CD14-positive monocyte (primary cell): ENCODE measurements around the gene SPIRE2. TPM values are rescaled to one million over a fixed set of nuclear protein-coding genes. Genes with fewer than 3 reads are reported as not detected.

Experiments used
- DNase-seq, 3 donors: peaks; one replicate each; pipeline ENCODE4 v3.0.0-alpha.2; 2011 to 2022
- H2AFZ ChIP-seq: 2 replicates; pipeline ENCODE4 v1.6.0; 2012; ENCODE audit warnings: mild to moderate bottlenecking, low read depth, low read length, inconsistent platforms; ENCODE audit not compliant: insufficient read depth, poor library complexity, severe bottlenecking
- H3K27ac ChIP-seq, 2 donors: 1 replicate in 1 of 2; 2 replicates in 1 of 2; pipeline ENCODE4 v1.5.1; 2012 to 2013; ENCODE audit warnings: low read length in 2 of 2, control low read depth in 1 of 2, inconsistent platforms in 1 of 2, low read depth in 1 of 2, mild to moderate bottlenecking in 1 of 2
- H3K27me3 ChIP-seq, 2 donors: one replicate each; pipeline versions ENCODE4 v1.6.0 to v1.6.1; 2011 to 2013; ENCODE audit warnings: low read length in 2 of 2; ENCODE audit not compliant: control insufficient read depth in 2 of 2, insufficient read depth in 2 of 2
- H3K36me3 ChIP-seq, 2 donors: replicated peaks in 1 of 2; 1 replicate in 1 of 2; 2 replicates in 1 of 2; pipeline versions ENCODE4 v1.5.1 to v1.6.1; 2012 to 2013; ENCODE audit warnings: low read length in 2 of 2, control low read depth in 1 of 2, inconsistent platforms in 1 of 2, mild to moderate bottlenecking in 1 of 2; ENCODE audit not compliant: insufficient read depth in 2 of 2, control insufficient read depth in 1 of 2
- H3K4me1 ChIP-seq, 2 donors: 1 replicate in 1 of 2; 2 replicates in 1 of 2; pipeline versions ENCODE4 v1.5.1 to v1.6.1; 2012 to 2013; ENCODE audit warnings: low read length in 2 of 2, control low read depth in 1 of 2, inconsistent platforms in 1 of 2, mild to moderate bottlenecking in 1 of 2, moderate library complexity in 1 of 2; ENCODE audit not compliant: insufficient read depth in 2 of 2, control insufficient read depth in 1 of 2
- H3K4me2 ChIP-seq: replicated peaks from 2 replicates; pipeline ENCODE3; 2012; ENCODE audit warnings: low read length, moderate library complexity, mild to moderate bottlenecking; ENCODE audit not compliant: poor library complexity, severe bottlenecking; ENCODE audit errors: extremely low read depth
- H3K4me3 ChIP-seq, 3 experiments: fragments of 200-600 bp in 1 of 3; sonication (generic) in 1 of 3; replicated peaks in 1 of 3; 1 replicate in 2 of 3; 2 replicates in 1 of 3; pipeline ENCODE4 v1.5.1; 2011 to 2013; ENCODE audit warnings: low read length in 3 of 3, mild to moderate bottlenecking in 3 of 3, control low read depth in 2 of 3, low read depth in 2 of 3, inconsistent platforms in 1 of 3, moderate library complexity in 1 of 3
- H3K79me2 ChIP-seq: 2 replicates; pipeline ENCODE4 v1.6.0; 2012; ENCODE audit warnings: mild to moderate bottlenecking, control low read depth, inconsistent platforms, low read length, moderate library complexity; ENCODE audit not compliant: insufficient read depth
- H3K9ac ChIP-seq: 2 replicates; pipeline ENCODE4 v1.6.0; 2017; ENCODE audit warnings: low read length, mild to moderate bottlenecking; ENCODE audit not compliant: insufficient read depth, poor library complexity, severe bottlenecking
- H3K9me3 ChIP-seq, 2 donors: replicated peaks in 1 of 2; 1 replicate in 1 of 2; 2 replicates in 1 of 2; pipeline versions ENCODE4 v1.5.1 to v1.6.1; 2012 to 2013; ENCODE audit warnings: low read length in 2 of 2, control low read depth in 1 of 2; ENCODE audit not compliant: control insufficient read depth in 1 of 2, insufficient read depth in 1 of 2
- H4K20me1 ChIP-seq: 2 replicates; pipeline ENCODE4 v1.6.0; 2012; ENCODE audit warnings: mild to moderate bottlenecking, low read length, control low read depth, moderate library complexity; ENCODE audit not compliant: insufficient read depth
- H3K27ac Mint-ChIP-seq, 7 donors: one replicate each; pipeline ENCODE4 v1.8.0; 2020; ENCODE audit warnings: mild to moderate bottlenecking in 7 of 7, mixed read lengths in 7 of 7, moderate library complexity in 6 of 7, inconsistent platforms in 2 of 7
- H3K27me3 Mint-ChIP-seq, 3 donors: one replicate each; pipeline ENCODE4 v1.8.0; 2021 to 2022; ENCODE audit warnings: low read depth in 3 of 3, mild to moderate bottlenecking in 3 of 3, mixed read lengths in 3 of 3, moderate library complexity in 3 of 3, inconsistent platforms in 1 of 3
- H3K36me3 Mint-ChIP-seq, 2 donors: one replicate each; pipeline ENCODE4 v1.8.0; 2020; ENCODE audit warnings: mixed read lengths in 2 of 2, inconsistent platforms in 1 of 2, mild to moderate bottlenecking in 1 of 2
- H3K4me1 Mint-ChIP-seq: one replicate; pipeline ENCODE4 v1.8.0; 2020; ENCODE audit warnings: mild to moderate bottlenecking, mixed read lengths
- H3K4me3 Mint-ChIP-seq, 2 donors: one replicate each; pipeline ENCODE4 v1.8.0; 2020; ENCODE audit warnings: mild to moderate bottlenecking in 2 of 2, mixed read lengths in 2 of 2, moderate library complexity in 1 of 2
- H3K9me3 Mint-ChIP-seq, 7 donors: one replicate each; pipeline ENCODE4 v1.8.0; 2020 to 2022; ENCODE audit warnings: mixed read lengths in 7 of 7, mild to moderate bottlenecking in 6 of 7, moderate library complexity in 6 of 7, inconsistent platforms in 2 of 7
- WGBS: methylation state at CpG from one replicate; pipeline ENCODE4 v1.1.5; 2013; ENCODE audit warnings: missing lambda C conversion rate; ENCODE audit not compliant: insufficient coverage; 5-methylcytosine and 5-hydroxymethylcytosine counted together
- intact Hi-C, 2 donors: fragments of 100-400 bp; cut with micrococcal nuclease; formaldehyde crosslinking; loops; one replicate each; pipeline versions ENCODE4 v1.15.0 to v1.15.1; 2023
- polyA plus RNA-seq, 3 donors: library from polyadenylated mRNA; depleted of rRNA in 1 of 3; unstranded in 2 of 3; stranded (reverse) in 1 of 3; fragments of 300-500 nt in 2 of 3; fragments of >200 nt in 1 of 3; fragmentation: Illumina TruSeq in 2 of 3; gene quantifications; 1 replicate in 2 of 3; 2 replicates in 1 of 3; pipeline ENCODE4 v1.2.3, GENCODE V29; 2012 to 2021
- TF ChIP-seq, protein P1 (sequence below): fragments of 200-600 bp; IDR thresholded peaks from one replicate; pipeline ENCODE4 v1.8.0; 2022; ENCODE audit warnings: antibody characterized with exemption, mild to moderate bottlenecking

Gene SPIRE2
- polyA plus RNA-seq, 3 donors: 0.09 to 1.2 TPM; not detected in 1

DNA sequence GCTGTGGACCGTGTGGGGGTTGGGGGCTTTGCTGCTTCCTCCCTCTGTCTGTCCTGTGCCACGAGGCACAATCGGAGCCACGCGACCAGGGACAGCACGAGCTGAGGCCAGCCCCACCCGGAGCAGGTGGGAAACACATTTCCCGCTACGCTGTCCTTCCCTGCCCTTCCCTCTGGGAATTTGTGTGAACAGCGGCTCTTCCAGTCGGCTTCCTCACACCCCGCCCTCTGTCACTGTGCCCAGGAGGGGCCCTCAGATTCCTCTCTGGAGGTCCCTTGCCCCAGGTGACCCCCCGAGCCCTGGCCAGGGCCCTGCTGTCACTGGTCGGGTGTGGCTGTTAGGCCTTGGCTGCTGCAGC, 19.6 kb downstream of the SPIRE2 start:
- H3K79me2 ChIP-seq: no peaks in the 10 kb centered on the region
- no peak overlapping the region for H3K9ac ChIP-seq
- no peak for DNase-seq
- no peak overlapping the region for H2AFZ ChIP-seq
- H3K27ac ChIP-seq: no peak overlapping the region
- Mint-ChIP-seq H3K27me3 (peaks cover 6 to 20% (median 7%) of the 10 kb centered on the region in 3 donors), H3K36me3 (no peaks in the 10 kb centered on the region), H3K27ac (no peak overlapping the region), H3K9me3 (no peaks in the 10 kb centered on the region), H3K4me1 (peaks cover 7% of the 10 kb centered on the region), H3K4me3 (no peak overlapping the region)
- 90% methylated on average over 14 of the region's 14 CpGs for WGBS
- no peaks in the 10 kb centered on the region for H3K27me3 ChIP-seq
- no peaks in the 10 kb centered on the region for H3K4me1 ChIP-seq
- H3K9me3 ChIP-seq: no peaks in the 10 kb centered on the region
- no peak overlapping the region for H3K4me3 ChIP-seq
- TF ChIP-seq, protein P1, sequence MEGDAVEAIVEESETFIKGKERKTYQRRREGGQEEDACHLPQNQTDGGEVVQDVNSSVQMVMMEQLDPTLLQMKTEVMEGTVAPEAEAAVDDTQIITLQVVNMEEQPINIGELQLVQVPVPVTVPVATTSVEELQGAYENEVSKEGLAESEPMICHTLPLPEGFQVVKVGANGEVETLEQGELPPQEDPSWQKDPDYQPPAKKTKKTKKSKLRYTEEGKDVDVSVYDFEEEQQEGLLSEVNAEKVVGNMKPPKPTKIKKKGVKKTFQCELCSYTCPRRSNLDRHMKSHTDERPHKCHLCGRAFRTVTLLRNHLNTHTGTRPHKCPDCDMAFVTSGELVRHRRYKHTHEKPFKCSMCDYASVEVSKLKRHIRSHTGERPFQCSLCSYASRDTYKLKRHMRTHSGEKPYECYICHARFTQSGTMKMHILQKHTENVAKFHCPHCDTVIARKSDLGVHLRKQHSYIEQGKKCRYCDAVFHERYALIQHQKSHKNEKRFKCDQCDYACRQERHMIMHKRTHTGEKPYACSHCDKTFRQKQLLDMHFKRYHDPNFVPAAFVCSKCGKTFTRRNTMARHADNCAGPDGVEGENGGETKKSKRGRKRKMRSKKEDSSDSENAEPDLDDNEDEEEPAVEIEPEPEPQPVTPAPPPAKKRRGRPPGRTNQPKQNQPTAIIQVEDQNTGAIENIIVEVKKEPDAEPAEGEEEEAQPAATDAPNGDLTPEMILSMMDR: no peak
- intact Hi-C loops: no loop called here
- H3K4me2 ChIP-seq: no peak overlapping the region
- no peaks in the 10 kb centered on the region for H4K20me1 ChIP-seq
- no peaks in the 10 kb centered on the region for H3K36me3 ChIP-seq

DNA sequence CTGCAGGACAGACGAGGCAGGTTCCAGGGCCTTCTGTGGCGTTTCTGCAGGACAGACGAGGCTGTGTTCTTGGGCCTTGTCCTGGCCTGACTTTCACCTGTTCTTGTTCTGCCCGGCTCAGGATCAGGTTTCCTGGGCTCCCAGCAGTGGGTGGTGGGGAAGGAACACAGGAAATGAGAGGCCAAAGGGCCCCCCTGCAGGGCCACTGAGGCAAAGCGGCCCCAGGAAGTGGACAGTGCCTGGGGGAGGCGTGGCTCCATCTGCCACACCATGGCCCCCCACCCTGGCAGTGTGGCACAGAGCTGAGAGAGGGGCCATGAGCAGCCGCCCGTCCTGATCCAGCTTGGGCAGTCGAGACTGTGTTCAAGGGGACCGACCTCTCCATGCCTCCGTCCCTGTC, 20.7 kb downstream of the SPIRE2 start:
- Mint-ChIP-seq H3K27me3 (peaks cover 7 to 22% (median 9%) of the 10 kb centered on the region in 3 donors), H3K36me3 (no peaks in the 10 kb centered on the region), H3K9me3 (no peaks in the 10 kb centered on the region), H3K27ac (no peak overlapping the region), H3K4me1 (peaks cover 5% of the 10 kb centered on the region), H3K4me3 (no peak overlapping the region)
- WGBS: 93% methylated on average over 11 of the region's 11 CpGs
- H3K27me3 ChIP-seq: no peaks in the 10 kb centered on the region
- H3K9me3 ChIP-seq: no peaks in the 10 kb centered on the region
- no peaks in the 10 kb centered on the region for H3K79me2 ChIP-seq
- no peak overlapping the region for H3K4me3 ChIP-seq
- no peaks in the 10 kb centered on the region for H3K4me1 ChIP-seq
- intact Hi-C loops: no loop called here
- no peak overlapping the region for H3K27ac ChIP-seq
- H3K36me3 ChIP-seq: no peaks in the 10 kb centered on the region
- no peak overlapping the region for H3K4me2 ChIP-seq
- no peak overlapping the region for H2AFZ ChIP-seq
- no peaks in the 10 kb centered on the region for H4K20me1 ChIP-seq
- no peak for DNase-seq
- TF ChIP-seq, protein P1: no peak
- no peak overlapping the region for H3K9ac ChIP-seq
